ENCODE data around the gene LRRC36.

The LRRC36 gene

GRCh38 chr16:67391424-67392300 lies 65.0 kb downstream of the LRRC36 start:
- no peak overlapping the region for H3K27ac ChIP-seq (replicated peaks)
- no peak for TF ChIP-seq SPI1 (IDR thresholded peaks at IDR 0.05; ENCODE audit: borderline replicate concordance, low read depth)
- no peak for TF ChIP-seq CTCF (IDR thresholded peaks at IDR 0.05; ENCODE audit: insufficient read depth, low read length)
- DNase-seq (ENCODE audit: low read depth in 1 of 2, low spot score in 1 of 2) = no peak
- peaks cover 20% of the 10 kb centered on the region for H3K27me3 ChIP-seq (ENCODE audit: insufficient read depth, poor library complexity, severe bottlenecking)
- H3K4me3 ChIP-seq (replicated peaks; ENCODE audit: insufficient read depth, low read length) = no peak overlapping the region

- no peak for TF ChIP-seq CTCF (IDR thresholded peaks at IDR 0.05; ENCODE audit: insufficient read depth, low read length)
- no peak for TF ChIP-seq GABPA (IDR thresholded peaks at IDR 0.05; ENCODE audit: low read depth)
- no peak for TF ChIP-seq REST (IDR thresholded peaks at IDR 0.05; ENCODE audit: insufficient replicate concordance, low read depth)
- TF ChIP-seq POLR2AphosphoS5 (IDR thresholded peaks at IDR 0.05; ENCODE audit: low read depth) = no peak
- TF ChIP-seq SPI1 (IDR thresholded peaks at IDR 0.05; ENCODE audit: borderline replicate concordance, low read depth) = no peak
- H3K27me3 ChIP-seq (ENCODE audit: insufficient read depth, poor library complexity, severe bottlenecking) = peaks cover 20% of the 10 kb centered on the region
- H3K4me3 ChIP-seq (replicated peaks; ENCODE audit: insufficient read depth, low read length) = no peak overlapping the region
- DNase-seq (ENCODE audit: low read depth in 1 of 2, low spot score in 1 of 2) = no peak
- no peak overlapping the region for H3K27ac ChIP-seq (replicated peaks)
These were observed 65.9 kb downstream of the LRRC36 start for GRCh38 chr16:67392301-67393059.

- H3K27me3 ChIP-seq (ENCODE audit: insufficient read depth, poor library complexity, severe bottlenecking) = peaks cover 20% of the 10 kb centered on the region
These were observed 66.6 kb downstream of the LRRC36 start, which contains the start of gene TPPP3 for GRCh38 chr16:67393111-67393787. TPPP3 (minus strand) TSS chr16:67393498; CDS start chr16:67391111, 2,387 bp downstream.

More at GRCh38 chr16:67393111-67393787, 66.6 kb downstream of the LRRC36 start, which contains the start of gene TPPP3:
- H3K27ac ChIP-seq (replicated peaks) = no peak within 1 kb of the TSS
- TF ChIP-seq GABPA (IDR thresholded peaks at IDR 0.05; ENCODE audit: low read depth) (no peak), POLR2AphosphoS5 (IDR thresholded peaks at IDR 0.05; ENCODE audit: low read depth) (no peak), SPI1 (IDR thresholded peaks at IDR 0.05; ENCODE audit: borderline replicate concordance, low read depth) (no peak), REST (IDR thresholded peaks at IDR 0.05; ENCODE audit: insufficient replicate concordance, low read depth) (no peak), CTCF (IDR thresholded peaks at IDR 0.05; ENCODE audit: insufficient read depth, low read length) (no peak)
- H3K4me3 ChIP-seq (replicated peaks; ENCODE audit: insufficient read depth, low read length) = no peak within 1 kb of the TSS
- no peak for DNase-seq (ENCODE audit: low read depth in 1 of 2, low spot score in 1 of 2)
